ENCODE results near the gene PPP4R1. TPM values are rescaled to one million over a fixed set of nuclear protein-coding genes. Genes with fewer than 3 reads are reported as not detected.

The PPP4R1 gene
- polyA plus RNA-seq, 1 donor (not counting 4 experiments of a cell fraction or from before 2014, with no cell fraction given), result 200 TPM

- Histone ChIP-seq H3K36me3 (ENCODE audit: control insufficient read depth in 2 of 2, extremely low read depth in 1 of 2, insufficient read depth in 2 of 2, low read length in 2 of 2) (no peaks in the 10 kb centered on the region), H3K9me3 (ENCODE audit: control insufficient read depth, low read depth, low read length) (peaks cover 2% of the 10 kb centered on the region), H3K9me1 (ENCODE audit: control insufficient read depth, extremely low read depth, insufficient read depth, low read length) (no peaks in the 10 kb centered on the region), H4K20me1 (ENCODE audit: control insufficient read depth, extremely low read depth, insufficient read depth, low read length) (no peaks in the 10 kb centered on the region), H3K79me2 (ENCODE audit: control insufficient read depth, insufficient read depth, low read length) (no peaks in the 10 kb centered on the region), H3K27ac (ENCODE audit: control insufficient read depth, insufficient read depth, low read length) (no peak overlapping the region), H3K9ac (ENCODE audit: control insufficient read depth, extremely low read depth, insufficient read depth, low read length) (no peak overlapping the region), H3K4me3 (ENCODE audit: control insufficient read depth in 2 of 3, extremely low read depth in 1 of 3, insufficient read depth in 2 of 3, low read depth in 1 of 3, low read length in 3 of 3) (no peak overlapping the region), H2AFZ (ENCODE audit: control insufficient read depth, low read length) (no peak overlapping the region), H3K4me2 (ENCODE audit: control insufficient read depth, extremely low read depth, insufficient read depth, low read depth, low read length) (no peak overlapping the region), H3K27me3 (ENCODE audit: control insufficient read depth, extremely low read depth, insufficient read depth, low read length) (no peaks in the 10 kb centered on the region), H3K4me1 (ENCODE audit: control insufficient read depth, extremely low read depth, insufficient read depth, low read length) (peaks cover 22% of the 10 kb centered on the region)
- TF ChIP-seq, protein P1, sequence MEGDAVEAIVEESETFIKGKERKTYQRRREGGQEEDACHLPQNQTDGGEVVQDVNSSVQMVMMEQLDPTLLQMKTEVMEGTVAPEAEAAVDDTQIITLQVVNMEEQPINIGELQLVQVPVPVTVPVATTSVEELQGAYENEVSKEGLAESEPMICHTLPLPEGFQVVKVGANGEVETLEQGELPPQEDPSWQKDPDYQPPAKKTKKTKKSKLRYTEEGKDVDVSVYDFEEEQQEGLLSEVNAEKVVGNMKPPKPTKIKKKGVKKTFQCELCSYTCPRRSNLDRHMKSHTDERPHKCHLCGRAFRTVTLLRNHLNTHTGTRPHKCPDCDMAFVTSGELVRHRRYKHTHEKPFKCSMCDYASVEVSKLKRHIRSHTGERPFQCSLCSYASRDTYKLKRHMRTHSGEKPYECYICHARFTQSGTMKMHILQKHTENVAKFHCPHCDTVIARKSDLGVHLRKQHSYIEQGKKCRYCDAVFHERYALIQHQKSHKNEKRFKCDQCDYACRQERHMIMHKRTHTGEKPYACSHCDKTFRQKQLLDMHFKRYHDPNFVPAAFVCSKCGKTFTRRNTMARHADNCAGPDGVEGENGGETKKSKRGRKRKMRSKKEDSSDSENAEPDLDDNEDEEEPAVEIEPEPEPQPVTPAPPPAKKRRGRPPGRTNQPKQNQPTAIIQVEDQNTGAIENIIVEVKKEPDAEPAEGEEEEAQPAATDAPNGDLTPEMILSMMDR (optimal IDR thresholded peaks at IDR 0.05 in 1 of 3, IDR thresholded peaks at IDR 0.05 in 1 of 3, conservative IDR thresholded peaks at IDR 0.05 in 1 of 3; ENCODE audit: extremely low read depth in 1 of 3, insufficient read depth in 2 of 3, low read length in 3 of 3), result no peak
- DNase-seq (ENCODE audit: low read depth, low spot score) (no peak), FAIRE-seq (no peak)
- dilution Hi-C loops (cut with MboI; ENCODE audit: extremely low pct_ligation_motif_present, low sequenced_read_pairs), result no loop called here
These were observed 20.5 kb upstream of the PPP4R1 start for GRCh38 chr18:9634856-9635255.

DNA sequence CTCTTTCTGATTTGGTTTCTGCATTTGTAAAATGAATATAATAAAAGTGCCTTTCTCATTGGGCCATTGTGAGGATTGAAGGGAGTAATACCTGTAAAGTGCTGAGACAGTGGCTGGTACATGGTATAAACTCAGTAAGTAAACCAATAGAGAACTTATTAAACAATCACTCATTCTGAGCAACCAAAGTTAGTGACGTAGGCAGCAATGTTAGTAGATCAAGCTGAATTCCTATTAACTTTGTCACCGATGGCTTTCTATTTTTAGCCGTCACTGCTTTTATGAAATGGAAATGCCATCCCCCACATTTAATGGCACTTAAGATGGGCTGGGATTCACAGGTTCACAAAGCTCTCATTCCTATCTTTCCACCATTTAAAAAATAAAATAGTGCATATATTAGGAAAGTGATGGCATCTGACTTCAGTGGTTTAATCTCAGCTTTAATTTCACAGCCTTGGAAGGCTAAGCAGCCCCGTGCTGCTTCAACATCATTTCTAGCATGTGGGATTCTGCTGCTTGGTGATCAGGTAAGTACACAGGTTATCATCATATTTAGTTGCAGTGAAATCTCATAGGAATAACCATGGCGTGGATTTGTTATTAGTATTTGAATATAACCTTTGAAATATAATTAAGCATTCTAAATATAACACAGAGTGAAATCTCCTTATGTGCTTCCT is 17.6 kb upstream of the PPP4R1 start:
- Histone ChIP-seq H4K20me1 (ENCODE audit: control insufficient read depth, extremely low read depth, insufficient read depth, low read length) (no peaks in the 10 kb centered on the region), H3K4me1 (ENCODE audit: control insufficient read depth, extremely low read depth, insufficient read depth, low read length) (peaks cover 18% of the 10 kb centered on the region), H3K9me1 (ENCODE audit: control insufficient read depth, extremely low read depth, insufficient read depth, low read length) (no peaks in the 10 kb centered on the region), H3K27me3 (ENCODE audit: control insufficient read depth, extremely low read depth, insufficient read depth, low read length) (no peaks in the 10 kb centered on the region), H3K4me2 (ENCODE audit: control insufficient read depth, extremely low read depth, insufficient read depth, low read depth, low read length) (no peak overlapping the region), H3K27ac (ENCODE audit: control insufficient read depth, insufficient read depth, low read length) (peak overlapping the region; percentile 40), H2AFZ (ENCODE audit: control insufficient read depth, low read length) (no peak overlapping the region), H3K9ac (ENCODE audit: control insufficient read depth, extremely low read depth, insufficient read depth, low read length) (no peak overlapping the region), H3K4me3 (ENCODE audit: control insufficient read depth in 2 of 3, extremely low read depth in 1 of 3, insufficient read depth in 2 of 3, low read depth in 1 of 3, low read length in 3 of 3) (no peak overlapping the region), H3K79me2 (ENCODE audit: control insufficient read depth, insufficient read depth, low read length) (no peaks in the 10 kb centered on the region), H3K36me3 (ENCODE audit: control insufficient read depth in 2 of 2, extremely low read depth in 1 of 2, insufficient read depth in 2 of 2, low read length in 2 of 2) (no peaks in the 10 kb centered on the region), H3K9me3 (ENCODE audit: control insufficient read depth, low read depth, low read length) (peaks cover 2% of the 10 kb centered on the region)
- dilution Hi-C loops (cut with MboI; ENCODE audit: extremely low pct_ligation_motif_present, low sequenced_read_pairs), result no loop called here
- DNase-seq (ENCODE audit: low read depth, low spot score) (no peak), FAIRE-seq (peak; percentile 49)
- no peak for TF ChIP-seq EZH2 (IDR thresholded peaks at IDR 0.05; ENCODE audit: low read length)
- TF ChIP-seq, protein P1 (optimal IDR thresholded peaks at IDR 0.05 in 1 of 3, IDR thresholded peaks at IDR 0.05 in 1 of 3, conservative IDR thresholded peaks at IDR 0.05 in 1 of 3; ENCODE audit: extremely low read depth in 1 of 3, insufficient read depth in 2 of 3, low read length in 3 of 3), result no peak

Data from keratinocyte (primary cell).